GM12878 (cell line): ENCODE results near the gene MOGAT3. TPM values are rescaled to one million over a fixed set of nuclear protein-coding genes. Genes with fewer than 3 reads are reported as not detected.

Experiments used
- ATAC-seq: fragments of 200-7000 bp; cut with Tn5 transposase; 3 replicates; pipeline ENCODE4 v1.9.1; 2020; ENCODE audit warnings: mild to moderate bottlenecking, moderate library complexity
- BruUV-seq: library from RNA; stranded (reverse); fragments of 400-500 nt; replicated peaks from 2 replicates; lab custom pipeline; 2021; lab: Mats Ljungman, UMichigan
- CTCF ChIA-PET: fragments of 300-600 bp; sonication (Branson Sonifier 250); formaldehyde crosslinking; extraction: SDS; loops from one replicate; lab custom pipeline; 2021; ENCODE audit warnings: inconsistent platforms; lab: Yijun Ruan, JAX
- POLR2A ChIA-PET: fragments of 350-600 bp; formaldehyde crosslinking; extraction: SDS; loops from one replicate; lab custom pipeline; 2021; ENCODE audit warnings: inconsistent platforms; lab: Charles Lee
- RAD21 ChIA-PET: fragments of 300-600 bp; sonication (Branson Sonifier 250); formaldehyde crosslinking; loops from one replicate; lab custom pipeline; 2023; ENCODE audit warnings: antibody characterized with exemption; ENCODE audit not compliant: unreplicated experiment; lab: Charles Lee
- SMC1A ChIA-PET: fragments of 300-600 bp; sonication (Branson Sonifier 250); formaldehyde crosslinking; loops from one replicate; lab custom pipeline; 2023; ENCODE audit not compliant: unreplicated experiment, uncharacterized antibody; lab: Charles Lee
- DNase-seq: peaks from one replicate; pipeline ENCODE4 v3.0.0-alpha.2; 2011; ENCODE audit warnings: low read depth, low spot score
- FAIRE-seq: peaks from 3 replicates; lab custom pipeline; 2011; peaks lifted over from hg19 to GRCh38; lab: Jason Lieb, UNC
- H2AFZ ChIP-seq: 2 replicates; pipeline ENCODE4 v1.6.0; 2011; ENCODE audit warnings: low read depth, low read length, control low read depth; ENCODE audit not compliant: control insufficient read depth
- H3K27ac ChIP-seq: 2 replicates; pipeline ENCODE4 v1.5.1; 2011; ENCODE audit warnings: control low read depth; ENCODE audit not compliant: control insufficient read depth, insufficient read depth
- H3K27me3 ChIP-seq, 2 experiments: replicated peaks in 1 of 2; 2 replicates each; pipeline versions ENCODE4 v1.6.0 to v1.6.1; 2011; ENCODE audit warnings: low read length in 1 of 2; ENCODE audit not compliant: control insufficient read depth in 2 of 2, insufficient read depth in 2 of 2
- H3K36me3 ChIP-seq, 2 experiments: 2 replicates each; pipeline ENCODE4 v1.5.1; 2011; ENCODE audit warnings: low read length in 1 of 2; ENCODE audit not compliant: control insufficient read depth in 2 of 2, insufficient read depth in 2 of 2
- H3K4me1 ChIP-seq: 2 replicates; pipeline ENCODE4 v1.6.1; 2011; ENCODE audit warnings: mild to moderate bottlenecking, low read length, moderate library complexity, mixed read lengths; ENCODE audit not compliant: control insufficient read depth, insufficient read depth
- H3K4me2 ChIP-seq: 2 replicates; pipeline ENCODE4 v1.6.0; 2011; ENCODE audit warnings: control low read depth; ENCODE audit not compliant: control insufficient read depth, insufficient read depth
- H3K4me3 ChIP-seq: fragments of 200-600 bp; sonication (generic); 2 replicates; pipeline ENCODE4 v1.5.1; 2016
- H3K79me2 ChIP-seq: 2 replicates; pipeline ENCODE4 v1.6.0; 2011; ENCODE audit warnings: low read length; ENCODE audit not compliant: control insufficient read depth, insufficient read depth
- H3K9ac ChIP-seq: 2 replicates; pipeline ENCODE4 v1.8.0; 2011; ENCODE audit warnings: low read length, control low read depth, mixed read lengths; ENCODE audit not compliant: control insufficient read depth, insufficient read depth
- H3K9me3 ChIP-seq: replicated peaks from 3 replicates; pipeline ENCODE4 v1.5.1; 2011; ENCODE audit warnings: mild to moderate bottlenecking, low read length; ENCODE audit not compliant: control insufficient read depth, insufficient read depth
- H4K20me1 ChIP-seq: 2 replicates; pipeline ENCODE4 v1.6.0; 2011; ENCODE audit not compliant: control insufficient read depth, insufficient read depth
- ESRRA ChIP-seq: IDR thresholded peaks from 2 replicates; pipeline ENCODE4 v1.6.1; 2012; ENCODE audit warnings: mild to moderate bottlenecking, low read length, improper control_type of control experiment
- IRF4 ChIP-seq: IDR thresholded peaks from 2 replicates; pipeline ENCODE4 v1.6.1; 2011; ENCODE audit warnings: low read depth, low read length
- SIX5 ChIP-seq: IDR thresholded peaks from 2 replicates; pipeline ENCODE4 v1.6.1; 2011; ENCODE audit warnings: mild to moderate bottlenecking, low read depth, low read length, moderate library complexity; ENCODE audit not compliant: severe bottlenecking
- SUPT20H ChIP-seq: IDR thresholded peaks from 2 replicates; pipeline ENCODE4 v1.6.1; 2011; ENCODE audit warnings: low read depth, mild to moderate bottlenecking, low read length, moderate library complexity, borderline replicate concordance; ENCODE audit not compliant: control insufficient read depth
- SUZ12 ChIP-seq: fragments of 200-600 bp; sonication (generic); IDR thresholded peaks from one replicate; pipeline ENCODE4 v1.6.1; 2018; ENCODE audit warnings: antibody characterized with exemption, mild to moderate bottlenecking; ENCODE audit not compliant: unreplicated experiment
- TCF7 ChIP-seq: IDR thresholded peaks from 2 replicates; pipeline ENCODE4 v1.6.1; 2014; ENCODE audit warnings: antibody characterized with exemption, borderline replicate concordance
- WRNIP1 ChIP-seq: IDR thresholded peaks from 2 replicates; pipeline ENCODE4 v1.6.1; 2011; ENCODE audit warnings: low read depth, low read length, improper control_type of control experiment, borderline replicate concordance
- ZNF384 ChIP-seq: IDR thresholded peaks from 2 replicates; pipeline ENCODE4 v1.6.1; 2012; ENCODE audit warnings: low read depth, mild to moderate bottlenecking, low read length, improper control_type of control experiment, borderline replicate concordance
- ZZZ3 ChIP-seq: IDR thresholded peaks from 2 replicates; pipeline ENCODE4 v1.6.1; 2011; ENCODE audit warnings: low read depth; ENCODE audit not compliant: control insufficient read depth, insufficient read length
- WGBS: methylation state at CpG from one replicate; pipeline ENCODE4 v1.1.6; 2016; ENCODE audit warnings: low lambda C conversion rate; ENCODE audit not compliant: insufficient replicate concordance, insufficient coverage; ENCODE audit errors: missing lambda C conversion rate; 5-methylcytosine and 5-hydroxymethylcytosine counted together
- in situ Hi-C: fragments of 300-500 bp; cut with MboI; formaldehyde crosslinking; loops from 9 replicates; pipeline ENCODE4 v1.14.3; 2018; ENCODE audit warnings: mixed read lengths
- intact Hi-C: fragments of 100-400 bp; cut with micrococcal nuclease; formaldehyde crosslinking; loops from one replicate; pipeline ENCODE4 v1.14.2; 2022; ENCODE audit not compliant: unreplicated experiment
- polyA plus RNA-seq, 11 experiments: library from polyadenylated mRNA; depleted of rRNA in 4 of 11; unstranded in 6 of 11; stranded (reverse) in 5 of 11; fragments of >200 nt; fragmentation: Nextera tagmentation in 4 of 11; fragmentation: Illumina TruSeq in 1 of 11; extraction: Ambion mirVana in 4 of 11; extraction: Trizol in 1 of 11; gene quantifications; 1 replicate in 1 of 11; 2 replicates in 10 of 11; pipeline versions ENCODE4 v1.2.1 to v1.2.3, GENCODE V29; 2011 to 2016; ENCODE audit warnings: inconsistent platforms in 2 of 11, missing spikeins in 2 of 11, low read depth in 1 of 11
- total RNA-seq, 4 experiments: library from RNA; depleted of rRNA in 3 of 4; stranded (reverse); fragments of >200 nt in 3 of 4; fragmentation: Illumina TruSeq in 1 of 4; extraction: Trizol in 1 of 4; gene quantifications; 2 replicates each; pipeline versions ENCODE4 v1.2.1 to v1.2.3, GENCODE V29; 2013 to 2021
- TF ChIP-seq, protein P1 (sequence below): fragments of 450-650 bp; formaldehyde crosslinking; IDR thresholded peaks from 2 replicates; pipeline ENCODE4 v1.4.0; 2022; ENCODE audit warnings: mild to moderate bottlenecking, moderate library complexity

Gene MOGAT3
- total and polyA plus RNA-seq, 10 of the 15 experiments (the other 5 are each of a cell fraction or from before 2014, with no cell fraction given) = 0.11 TPM; not detected in 9

DNA sequence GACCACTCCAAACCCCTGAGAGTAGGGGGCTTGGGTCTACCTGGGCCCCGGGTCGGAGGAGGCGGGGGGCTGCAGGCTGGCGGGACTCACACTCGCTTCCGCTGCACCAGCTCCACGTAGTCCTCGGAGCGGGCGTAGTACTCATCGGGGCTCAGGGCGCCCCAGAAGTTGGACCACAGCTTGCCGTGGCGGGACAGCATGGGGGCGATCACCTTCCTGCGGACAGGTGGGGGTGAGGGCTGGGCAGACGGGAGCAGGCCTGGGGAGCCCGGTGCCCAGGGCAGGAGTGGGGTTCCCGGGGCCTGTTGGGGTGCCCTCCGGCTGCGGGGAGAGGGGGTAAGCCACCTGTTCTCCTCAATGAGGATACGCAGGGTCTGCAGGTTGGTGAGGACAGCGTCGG lies 10.7 kb upstream of the MOGAT3 start:
- no peaks in the 10 kb centered on the region for H3K9me3 ChIP-seq
- ChIA-PET POLR2A (no interaction called here), CTCF (no interaction called here), SMC1A (interaction anchor here (0.6 kb wide), 1 partner anchor 77 kb away, joined by 3 read pairs; no protein-coding TSS in a partner anchor), RAD21 (no interaction called here)
- peaks cover 9% of the 10 kb centered on the region for H3K79me2 ChIP-seq
- peaks cover 0 to 3% of the 10 kb centered on the region in 2 experiments; a peak in 2 of 4 replicates for H3K36me3 ChIP-seq
- H3K4me3 ChIP-seq = no peak overlapping the region
- in situ Hi-C loops (no loop called here), intact Hi-C loops (no loop called here)
- FAIRE-seq = no peak
- peaks cover 5% of the 10 kb centered on the region for H3K4me1 ChIP-seq
- H3K9ac ChIP-seq = no peak overlapping the region
- H3K27me3 ChIP-seq = no peaks in the 10 kb centered on the region
- H2AFZ ChIP-seq = no peak overlapping the region
- TF ChIP-seq TCF7 (no peak), SIX5 (no peak), WRNIP1 (no peak)
- BruUV-seq = no TSS peak
- H3K4me2 ChIP-seq = no peak overlapping the region
- no peaks in the 10 kb centered on the region for H4K20me1 ChIP-seq
- WGBS = 98% methylated on average over 19 of the region's 24 CpGs
- no peak for DNase-seq
- no peak for ATAC-seq
- H3K27ac ChIP-seq = no peak overlapping the region

GRCh38 chr7:101210143-101210542 lies 9.3 kb upstream of the MOGAT3 start:
- TF ChIP-seq ESRRA (no peak), IRF4 (no peak), SUPT20H (no peak), SUZ12 (no peak), ZZZ3 (no peak), ZNF384 (no peak)
- TF ChIP-seq, protein P1, sequence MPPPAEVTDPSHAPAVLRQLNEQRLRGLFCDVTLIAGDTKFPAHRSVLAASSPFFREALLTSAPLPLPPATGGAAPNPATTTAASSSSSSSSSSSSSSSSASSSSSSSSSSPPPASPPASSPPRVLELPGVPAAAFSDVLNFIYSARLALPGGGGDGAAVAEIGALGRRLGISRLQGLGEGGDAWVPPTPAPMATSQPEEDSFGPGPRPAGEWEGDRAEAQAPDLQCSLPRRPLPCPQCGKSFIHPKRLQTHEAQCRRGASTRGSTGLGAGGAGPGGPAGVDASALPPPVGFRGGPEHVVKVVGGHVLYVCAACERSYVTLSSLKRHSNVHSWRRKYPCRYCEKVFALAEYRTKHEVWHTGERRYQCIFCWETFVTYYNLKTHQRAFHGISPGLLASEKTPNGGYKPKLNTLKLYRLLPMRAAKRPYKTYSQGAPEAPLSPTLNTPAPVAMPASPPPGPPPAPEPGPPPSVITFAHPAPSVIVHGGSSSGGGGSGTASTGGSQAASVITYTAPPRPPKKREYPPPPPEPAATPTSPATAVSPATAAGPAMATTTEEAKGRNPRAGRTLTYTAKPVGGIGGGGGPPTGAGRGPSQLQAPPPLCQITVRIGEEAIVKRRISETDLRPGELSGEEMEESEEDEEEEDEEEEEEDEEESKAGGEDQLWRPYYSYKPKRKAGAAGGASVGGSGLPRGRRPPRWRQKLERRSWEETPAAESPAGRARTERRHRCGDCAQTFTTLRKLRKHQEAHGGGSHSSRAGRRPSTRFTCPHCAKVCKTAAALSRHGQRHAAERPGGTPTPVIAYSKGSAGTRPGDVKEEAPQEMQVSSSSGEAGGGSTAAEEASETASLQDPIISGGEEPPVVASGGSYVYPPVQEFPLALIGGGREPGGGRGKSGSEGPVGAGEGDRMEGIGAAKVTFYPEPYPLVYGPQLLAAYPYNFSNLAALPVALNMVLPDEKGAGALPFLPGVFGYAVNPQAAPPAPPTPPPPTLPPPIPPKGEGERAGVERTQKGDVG (CRISPR knock-in tag) = no peak
- no TSS peak for BruUV-seq
- ChIA-PET POLR2A (no interaction called here), RAD21 (no interaction called here), CTCF (no interaction called here), SMC1A (no interaction called here)
- ATAC-seq (no peak), DNase-seq (no peak), FAIRE-seq (no peak)
- Histone ChIP-seq H3K9me3 (no peaks in the 10 kb centered on the region), H3K36me3 (peaks cover 0 to 3% of the 10 kb centered on the region in 2 experiments; a peak in 2 of 4 replicates), H3K27me3 (no peaks in the 10 kb centered on the region), H3K4me3 (no peak overlapping the region), H3K9ac (no peak overlapping the region), H4K20me1 (no peaks in the 10 kb centered on the region), H3K4me2 (no peak overlapping the region), H3K4me1 (no peaks in the 10 kb centered on the region; the same call in 1 of the 2 replicates), H3K27ac (no peak overlapping the region), H3K79me2 (no peaks in the 10 kb centered on the region), H2AFZ (no peak overlapping the region)
- intact Hi-C loops = no loop called here
- WGBS = 91% methylated on average over 11 of the region's 19 CpGs
- in situ Hi-C loops = no loop called here
